GM18870 (cell line): ENCODE measurements around the gene TXNRD1.

Experiments used
- ATAC-seq: cut with Tn5 transposase; IDR thresholded peaks from one replicate; pipeline ENCODE4 v1.9.1; 2021; ENCODE audit warnings: moderate library complexity; ENCODE audit not compliant: unreplicated experiment

TXNRD1 gene

GRCh38 chr12:104347374-104348075, 131.9 kb downstream of the TXNRD1 start:
- ATAC-seq, result no peak

- ATAC-seq, result no peak
Observed at GRCh38 chr12:104348283-104348993, 132.9 kb downstream of the TXNRD1 start.

GRCh38 chr12:104348994-104349494, 133.5 kb downstream of the TXNRD1 start:
- no peak for ATAC-seq

GRCh38 chr12:104350211-104351056, 134.9 kb downstream of the TXNRD1 start:
- ATAC-seq, result no peak

GRCh38 chr12:104351057-104351983, 135.7 kb downstream of the TXNRD1 start:
- ATAC-seq, result no peak

GRCh38 chr12:104352106-104352713, 136.6 kb downstream of the TXNRD1 start:
- ATAC-seq, result no peak

GRCh38 chr12:104353012-104353981, 137.7 kb downstream of the TXNRD1 start:
- no peak for ATAC-seq

GRCh38 chr12:104354167-104354867, 138.7 kb downstream of the TXNRD1 start:
- no peak for ATAC-seq

- no peak for ATAC-seq
Observed at GRCh38 chr12:104354868-104355570, 139.4 kb downstream of the TXNRD1 start.

GRCh38 chr12:104355630-104356029, 140.1 kb downstream of the TXNRD1 start:
- ATAC-seq, result no peak

- ATAC-seq, result no peak
Observed at GRCh38 chr12:104356231-104357115, 140.9 kb downstream of the TXNRD1 start.

GRCh38 chr12:104357421-104357952, 141.9 kb downstream of the TXNRD1 start:
- no peak for ATAC-seq

GRCh38 chr12:104358353-104359003, 142.9 kb downstream of the TXNRD1 start:
- ATAC-seq, result no peak

- ATAC-seq, result no peak
Observed at GRCh38 chr12:104359216-104359615, 143.6 kb downstream of the TXNRD1 start.

- ATAC-seq, result no peak
Observed at GRCh38 chr12:104360157-104360556, 144.6 kb downstream of the TXNRD1 start.
